G401 (cell line): ENCODE results near the gene HSP90AA1. TPM values are rescaled to one million over a fixed set of nuclear protein-coding genes. Genes with fewer than 3 reads are reported as not detected.
"Not testable (repeated sequence)": the region's sequence is repeated elsewhere in the genome, so short reads cannot be mapped to it uniquely, and the experiment has no call there.

Experiments used
- DNase-seq: peaks from one replicate; pipeline ENCODE4 v3.0.0-alpha.2; 2015; ENCODE audit warnings: low spot score
- in situ Hi-C: cut with HindIII; loops from 2 replicates; pipeline ENCODE4 v1.10.0; 2016; ENCODE audit warnings: low sequenced_read_pairs, mixed read lengths
- total RNA-seq: library from RNA; depleted of rRNA; stranded (reverse); fragments of >200 nt; shearing (Covaris generic); gene quantifications from 2 replicates; pipeline ENCODE4 v1.2.3, GENCODE V29; 2014; rRNA removed

The HSP90AA1 gene
- total RNA-seq: 161 and 248 TPM in 2 replicates

DNA sequence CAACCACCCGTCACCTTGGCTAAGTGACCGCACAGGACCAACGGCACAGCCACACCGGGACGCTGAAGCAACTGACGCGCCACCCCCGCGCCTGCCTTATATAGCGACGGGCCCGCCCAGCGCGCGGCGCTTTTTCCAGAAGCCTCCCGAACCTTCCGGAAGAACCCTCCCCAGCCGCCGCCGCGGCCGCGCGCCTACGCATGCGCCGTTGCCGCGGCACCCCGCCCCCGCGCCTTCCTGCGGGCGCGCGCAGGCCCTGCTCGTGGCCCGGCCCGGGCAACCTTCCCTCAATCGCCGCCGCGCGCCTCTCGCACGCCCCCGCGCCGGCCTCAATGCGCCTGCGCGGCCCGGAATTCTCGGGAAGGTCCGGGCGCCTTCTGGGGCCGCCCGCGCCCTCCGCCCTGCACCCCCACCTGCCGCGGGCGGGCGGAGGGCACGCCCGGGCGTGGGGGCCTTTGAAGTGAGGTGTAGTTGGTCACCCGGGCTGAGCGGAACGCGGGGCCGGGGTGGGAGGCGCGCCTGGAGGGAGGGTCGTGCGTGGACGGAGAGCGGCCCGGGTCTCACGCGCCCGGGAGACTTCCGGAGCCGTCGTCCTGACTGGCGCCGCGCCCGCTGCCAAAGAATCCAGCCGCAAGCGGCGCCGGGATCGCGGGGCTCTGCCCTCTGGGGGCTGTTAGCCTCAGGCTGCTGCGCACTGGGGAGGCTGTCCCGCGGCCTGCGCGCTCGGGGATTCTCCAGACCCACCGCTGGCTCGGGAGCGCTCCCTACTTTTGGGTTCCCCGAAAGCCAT, at the start of gene HSP90AA1:
Gene HSP90AA1 (minus strand): TSS at position 73 of the 790 bp plus-strand sequence. CDS start 666 bp downstream, outside the sequence.
- in situ Hi-C loops: loop anchor here (10.0 to 25.0 kb wide), 2 partner anchors 52 to 225 kb away; partner anchors contain the start of genes MOK and ZNF839
- peak; percentile 83 for DNase-seq

GRCh38 chr14:102135456-102135855, 48.6 kb upstream of the HSP90AA1 start:
- DNase-seq, in situ Hi-C loops: not testable (repeated sequence)

GRCh38 chr14:102134719-102135118, 47.9 kb upstream of the HSP90AA1 start:
- in situ Hi-C loops, DNase-seq: not testable (repeated sequence)

GRCh38 chr14:102134021-102134420, 47.2 kb upstream of the HSP90AA1 start:
- DNase-seq, in situ Hi-C loops: not testable (repeated sequence)

DNA sequence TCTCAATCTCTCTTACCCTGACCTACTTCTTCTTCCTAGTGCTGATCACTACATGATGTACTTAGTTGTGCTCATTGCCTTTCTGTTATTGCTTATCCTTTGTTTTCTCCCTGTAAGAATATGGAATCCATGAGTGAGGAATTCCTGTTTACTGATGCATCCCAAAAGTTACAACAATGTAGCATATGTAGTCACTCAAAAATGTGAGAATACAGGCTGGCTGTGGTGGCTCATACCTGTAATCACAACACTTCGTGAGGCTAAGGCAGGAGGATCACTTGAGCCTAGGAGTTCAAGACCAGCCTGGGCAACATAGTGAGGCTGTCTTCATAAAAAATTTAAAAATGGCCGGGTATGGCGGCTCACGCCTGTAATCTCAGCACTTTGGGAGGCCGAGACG, 44.9 kb upstream of the HSP90AA1 start:
- no peak for DNase-seq
- in situ Hi-C loops: no loop called here

DNA sequence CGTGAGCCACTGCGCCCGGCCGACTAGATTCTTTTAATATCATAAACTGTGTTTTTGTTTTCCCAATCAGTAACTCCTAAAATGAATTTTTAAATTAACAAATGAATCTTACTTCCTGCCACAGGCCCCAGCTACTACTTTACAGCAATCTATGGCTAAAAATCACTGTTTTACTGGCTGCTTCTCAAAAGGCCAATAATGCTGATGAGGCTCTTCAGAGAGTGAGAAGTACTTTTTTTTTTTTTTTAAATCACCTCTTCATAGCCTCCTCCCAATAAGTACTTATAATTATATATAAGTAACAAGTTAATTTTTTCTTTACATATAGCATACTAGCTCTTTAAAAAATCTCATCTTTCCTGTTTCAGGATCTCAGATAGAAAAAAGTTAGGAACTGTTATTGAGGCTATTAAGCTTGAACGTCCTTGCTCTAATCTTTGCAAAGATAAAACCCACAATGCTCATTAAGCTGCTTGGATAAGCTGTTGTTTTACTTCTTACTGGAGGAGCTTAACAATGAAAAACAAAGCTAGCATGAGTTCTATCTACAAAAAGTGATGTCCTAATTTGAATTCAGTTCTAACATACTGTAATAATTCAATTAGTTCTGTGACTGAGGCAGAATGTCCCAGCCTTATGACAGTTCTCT, 40.1 kb upstream of the HSP90AA1 start:
- in situ Hi-C loops: no loop called here
- DNase-seq: no peak

DNA sequence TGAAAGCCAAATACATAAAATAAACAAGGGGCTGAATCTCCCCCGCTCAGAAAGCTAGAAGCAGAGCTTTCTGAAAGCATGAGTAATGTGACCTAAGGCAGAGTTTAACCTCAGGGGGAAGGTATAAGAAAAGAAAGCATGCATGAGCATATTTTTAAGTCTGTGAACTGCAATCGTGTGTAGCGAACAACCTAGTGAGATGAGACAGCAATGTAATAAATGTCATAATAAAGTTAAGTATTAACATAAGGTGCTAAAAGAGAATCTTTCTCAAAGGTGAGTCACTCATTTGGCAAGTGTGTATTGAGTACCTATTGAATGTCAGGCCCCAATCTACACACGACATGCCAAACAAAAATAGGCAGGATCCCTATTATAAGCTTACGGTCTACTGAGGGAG, 38.7 kb upstream of the HSP90AA1 start:
- no peak for DNase-seq
- in situ Hi-C loops: no loop called here

GRCh38 chr14:102124419-102124818, 37.6 kb upstream of the HSP90AA1 start:
- no peak for DNase-seq
- in situ Hi-C loops: no loop called here

GRCh38 chr14:102121567-102121966, 34.7 kb upstream of the HSP90AA1 start:
- DNase-seq: no peak
- in situ Hi-C loops: no loop called here

DNA sequence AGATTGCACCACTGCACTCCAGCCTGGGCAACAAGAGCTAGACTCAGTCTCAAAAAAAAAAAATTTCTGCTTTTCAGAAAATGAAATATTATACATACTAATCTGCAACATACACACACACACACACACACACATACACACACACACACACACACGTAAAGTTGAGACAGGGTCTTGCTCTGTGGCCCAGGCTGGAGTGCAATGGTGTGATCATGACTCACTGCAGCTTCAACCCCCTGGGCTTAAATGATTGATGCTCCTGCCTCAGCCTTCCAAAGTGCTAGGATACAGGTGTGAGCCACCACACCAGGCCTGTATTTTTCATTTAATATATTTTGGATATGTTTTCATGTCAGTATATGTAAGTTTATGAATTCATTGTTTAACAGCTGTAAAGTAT, 34.0 kb upstream of the HSP90AA1 start:
- DNase-seq: no peak
- in situ Hi-C loops: no loop called here

DNA sequence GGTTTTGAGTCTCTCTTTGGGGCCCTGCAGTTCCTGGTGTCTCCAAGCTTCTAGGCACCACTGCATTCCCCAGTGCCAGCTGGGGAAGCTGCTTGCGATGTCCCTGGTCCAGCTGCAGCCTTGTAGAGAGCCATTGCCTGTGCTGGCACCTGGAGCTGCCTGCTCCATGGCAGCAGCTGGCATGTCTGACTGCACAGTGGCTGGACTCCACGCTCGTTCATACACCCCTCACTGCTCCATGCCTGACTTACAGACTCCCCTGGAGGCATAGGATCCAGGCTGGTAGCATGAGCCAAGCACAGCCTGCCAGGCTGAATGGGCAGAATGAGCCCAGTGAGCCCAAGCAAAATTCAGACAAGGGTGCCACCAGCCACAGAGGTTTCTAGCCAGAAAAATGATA, 31.0 kb upstream of the HSP90AA1 start:
- no peak for DNase-seq
- in situ Hi-C loops: no loop called here

DNA sequence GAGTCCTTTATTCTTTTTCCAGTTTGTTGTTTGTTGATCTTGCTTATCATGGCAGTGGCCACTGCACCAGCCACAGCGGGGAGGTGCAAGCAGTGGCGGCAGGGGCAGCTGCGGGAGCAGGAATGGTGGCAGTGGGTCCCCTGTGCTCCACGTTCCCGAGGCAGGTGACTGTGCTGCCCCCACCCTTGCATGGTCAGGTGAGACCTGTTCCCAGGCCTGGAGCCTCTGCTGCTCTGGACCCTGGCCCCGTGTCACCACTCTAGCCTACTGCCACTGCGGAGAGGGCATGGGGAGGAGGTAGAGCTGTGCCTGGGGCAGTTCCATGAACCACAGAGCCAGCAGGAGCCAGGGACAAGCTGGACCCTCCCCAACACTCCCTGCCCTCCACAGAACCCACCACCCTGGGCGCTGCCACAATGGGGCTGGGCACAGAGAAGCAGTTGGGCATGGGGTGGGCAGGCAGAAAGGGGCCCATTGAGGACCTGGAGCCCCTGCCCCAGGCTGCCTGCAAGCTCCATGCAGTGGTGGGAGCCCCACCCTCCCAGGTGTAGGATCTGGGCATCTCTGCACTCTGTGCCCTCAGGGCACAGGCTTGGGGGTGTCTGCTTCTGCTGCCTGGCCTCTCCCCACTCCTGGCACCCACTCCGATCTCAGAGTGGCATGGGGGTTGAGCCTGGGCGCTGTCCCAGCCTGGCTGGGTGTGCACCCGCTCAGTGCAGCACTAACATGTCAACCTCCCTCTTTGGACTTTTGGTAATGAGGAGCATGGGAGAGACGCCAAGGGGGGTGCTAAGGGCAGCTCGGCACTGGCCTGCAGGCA, 29.7 kb upstream of the HSP90AA1 start:
- no peak for DNase-seq
- in situ Hi-C loops: no loop called here

- in situ Hi-C loops: no loop called here
- DNase-seq: no peak
Observed at GRCh38 chr14:102111101-102111500, 24.3 kb upstream of the HSP90AA1 start.

DNA sequence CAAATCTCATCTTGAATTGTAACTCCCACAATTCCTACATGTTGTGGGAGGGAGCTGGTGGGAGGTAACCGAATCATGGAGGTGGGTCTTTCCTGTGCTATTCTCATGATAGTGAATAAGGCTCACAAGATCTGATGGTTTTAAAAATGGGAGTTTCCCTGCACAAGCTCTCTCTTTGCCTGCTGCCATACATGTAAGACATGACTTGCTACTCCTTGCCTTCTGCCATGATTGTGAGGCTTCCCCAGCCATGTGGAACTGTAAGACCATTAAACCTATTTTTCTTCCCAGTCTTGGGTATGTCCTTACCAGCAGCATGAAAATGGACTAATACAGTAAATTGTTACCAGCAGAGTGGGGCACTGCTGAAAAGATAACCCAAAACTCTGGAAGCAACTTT, 22.5 kb upstream of the HSP90AA1 start:
- DNase-seq, in situ Hi-C loops: not testable (repeated sequence)

DNA sequence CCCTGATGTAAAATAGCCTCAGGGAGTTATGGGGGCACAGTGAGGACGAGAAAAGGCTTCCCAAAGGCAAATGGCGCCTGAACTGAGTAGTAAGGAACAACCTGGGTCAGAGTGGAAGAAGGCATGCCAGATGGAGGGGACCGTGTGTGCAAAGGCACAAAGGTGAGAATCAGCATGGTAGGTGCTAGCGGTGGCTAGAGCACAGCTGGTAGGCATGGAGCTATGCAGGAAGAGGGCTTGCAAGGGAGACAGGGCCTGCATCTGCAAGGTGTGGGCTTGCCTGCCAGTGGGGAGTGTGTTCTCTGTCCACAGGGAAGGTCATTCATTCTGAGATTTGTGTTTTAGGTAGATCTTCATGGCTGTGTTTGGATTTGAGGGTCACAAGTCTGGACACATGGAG, 18.5 kb upstream of the HSP90AA1 start:
- in situ Hi-C loops: no loop called here
- no peak for DNase-seq

DNA sequence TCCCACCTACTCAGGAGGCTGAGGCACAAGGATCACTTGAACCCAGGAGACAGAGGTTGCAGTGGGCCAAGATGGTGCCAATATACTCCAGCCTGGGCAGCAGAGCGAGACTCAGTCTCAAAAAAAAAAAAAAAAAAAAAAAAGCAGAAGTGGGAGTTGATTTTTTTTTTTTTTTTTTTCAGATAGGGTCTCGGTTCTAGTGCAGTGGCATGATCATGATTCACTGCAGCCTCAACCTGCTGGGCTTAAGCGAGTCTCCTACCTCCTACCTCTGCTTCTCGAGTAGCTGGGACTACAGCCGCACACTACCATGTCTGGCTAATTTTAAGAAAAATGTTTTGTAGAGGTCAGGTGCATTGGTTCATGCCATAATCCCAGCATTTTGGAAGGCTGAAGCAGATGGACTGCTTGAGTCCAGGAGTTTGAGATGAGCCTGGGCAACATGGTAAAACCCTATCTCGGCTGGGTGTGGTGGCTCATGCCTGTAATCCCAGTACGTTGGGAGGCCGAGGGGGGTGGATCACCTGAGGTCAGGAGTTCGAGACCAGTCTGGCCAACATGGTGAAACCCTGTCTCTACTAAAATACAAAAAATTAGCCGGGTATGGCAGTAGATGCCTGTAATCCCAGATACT, 16.3 kb upstream of the HSP90AA1 start:
- in situ Hi-C loops: no loop called here
- DNase-seq: no peak

- in situ Hi-C loops: loop anchor here (25.0 kb wide), 1 partner anchor 215 kb away; the partner anchor contains the start of genes MOK and ZNF839
- no peak for DNase-seq
Observed at GRCh38 chr14:102097441-102098135, 10.7 kb upstream of the HSP90AA1 start.

- DNase-seq: peak; percentile 93
- in situ Hi-C loops: loop anchor here (25.0 kb wide), 1 partner anchor 216 kb away; the partner anchor contains the start of genes MOK and ZNF839
Observed at GRCh38 chr14:102096569-102097188, 9.8 kb upstream of the HSP90AA1 start.
